NCI-H2196 treated with DMSO at 0.1 percent for 48 hours (cell line): ENCODE measurements around the gene ACADM.
"Not testable (repeated sequence)": the region's sequence is repeated elsewhere in the genome, so short reads cannot be mapped to it uniquely, and the experiment has no call there.

Source experiments
- DNase-seq: peaks from one replicate; lab custom pipeline; 2025; ENCODE audit not compliant: unreplicated experiment; lab: John Stamatoyannopoulos, UW

Gene ACADM

GRCh38 chr1:75736016-75736415 lies 11.5 kb downstream of the ACADM start:
- no peak for DNase-seq

- DNase-seq: no peak
Measured at GRCh38 chr1:75742047-75742625, 17.6 kb downstream of the ACADM start.

DNA sequence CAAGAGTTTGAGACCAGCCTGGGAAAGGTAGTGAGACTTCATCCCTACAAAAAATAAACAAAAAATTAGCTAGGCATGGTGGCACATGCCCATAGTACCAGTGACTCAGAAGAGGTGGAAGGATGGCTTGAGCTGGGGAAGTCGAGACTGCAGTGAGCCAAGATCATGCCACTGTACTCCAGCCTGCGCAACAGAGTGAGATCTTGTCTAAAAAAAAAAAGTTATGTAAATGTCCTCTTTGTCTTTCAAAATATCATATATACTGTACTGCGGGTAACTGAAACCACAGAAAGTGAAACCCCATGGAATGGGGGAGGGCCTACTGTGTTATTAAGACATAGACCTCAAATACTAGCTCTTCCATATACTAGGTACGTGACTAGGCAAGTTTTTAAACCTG lies 20.8 kb downstream of the ACADM start:
- no peak for DNase-seq

DNA sequence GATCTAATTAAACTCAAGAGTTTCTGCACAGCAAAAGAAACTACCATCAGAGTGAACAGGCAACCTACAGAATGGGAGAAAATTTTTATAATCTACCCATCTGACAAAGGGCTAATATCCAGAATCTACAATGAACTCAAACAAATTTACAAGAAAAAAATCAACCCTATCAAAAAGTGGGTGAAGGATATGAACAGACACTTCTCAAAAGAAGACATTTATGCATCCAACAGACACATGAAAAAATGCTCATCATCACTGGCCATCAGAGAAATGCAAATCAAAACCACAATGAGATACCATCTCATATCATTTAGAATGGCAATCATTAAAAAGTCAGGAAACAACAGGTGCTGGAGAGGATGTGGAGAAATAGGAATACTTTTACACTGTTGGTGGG lies 32.7 kb downstream of the ACADM start:
- not testable (repeated sequence) for DNase-seq

GRCh38 chr1:75758543-75758942 lies 34.0 kb downstream of the ACADM start:
- DNase-seq: not testable (repeated sequence)

DNA sequence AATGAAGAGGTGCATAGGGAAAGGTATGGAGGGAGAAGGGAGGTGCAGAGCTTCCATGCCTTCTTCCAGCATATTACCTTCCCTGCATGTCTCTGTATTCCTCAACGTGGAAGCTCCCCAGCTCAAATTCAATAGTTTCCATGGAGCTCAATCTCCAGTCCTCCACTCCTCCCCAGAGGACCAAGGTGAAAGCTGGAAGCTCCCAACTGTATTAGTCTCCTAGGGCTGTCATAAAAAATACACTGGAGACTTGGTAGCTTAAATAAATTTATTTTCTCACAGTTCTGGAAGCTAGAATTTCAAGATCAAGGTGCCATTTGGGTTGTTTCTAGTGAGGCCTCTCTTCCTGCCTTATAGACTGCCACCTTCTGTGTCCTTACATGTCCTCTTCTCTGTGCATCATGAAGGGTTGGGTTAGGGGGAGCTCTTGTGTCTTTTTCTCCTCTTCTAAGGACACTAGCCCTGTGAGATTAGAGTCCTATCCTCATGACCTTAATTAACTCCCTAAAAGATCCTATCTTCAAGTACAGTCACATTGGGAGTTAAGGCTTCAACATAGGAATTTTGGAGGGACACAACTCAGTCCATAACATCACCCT lies 39.6 kb downstream of the ACADM start:
- DNase-seq: no peak

DNA sequence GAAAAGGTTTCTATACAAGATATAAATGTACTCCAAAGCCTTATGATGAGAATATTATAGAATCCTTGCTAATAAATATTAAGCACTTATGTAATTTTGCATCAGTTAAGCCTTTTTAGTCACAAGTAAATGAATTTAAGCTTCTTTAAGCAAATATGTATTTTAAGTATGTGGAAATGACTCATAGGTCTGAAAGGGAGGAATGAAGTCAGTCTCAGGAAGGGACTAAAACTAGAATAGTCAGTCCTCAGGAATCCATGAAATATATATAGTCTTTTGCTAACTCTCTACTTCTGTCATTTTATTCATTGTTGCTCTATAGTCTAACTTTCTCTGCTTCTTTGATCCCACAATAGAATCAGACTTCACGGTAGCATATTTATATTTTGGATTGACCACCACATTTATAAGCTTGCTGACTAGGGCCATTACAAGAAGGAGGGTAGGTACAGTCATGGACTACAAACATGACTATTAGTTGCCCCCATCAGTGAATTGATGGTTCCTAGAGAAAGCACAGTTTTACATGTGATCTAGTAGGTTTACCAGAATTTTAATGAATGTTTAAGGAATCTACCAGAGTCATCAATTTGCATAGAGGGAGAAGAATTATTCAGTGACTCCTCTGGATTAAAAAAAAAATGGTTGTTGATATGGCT lies 41.3 kb downstream of the ACADM start:
- DNase-seq: no peak

DNA sequence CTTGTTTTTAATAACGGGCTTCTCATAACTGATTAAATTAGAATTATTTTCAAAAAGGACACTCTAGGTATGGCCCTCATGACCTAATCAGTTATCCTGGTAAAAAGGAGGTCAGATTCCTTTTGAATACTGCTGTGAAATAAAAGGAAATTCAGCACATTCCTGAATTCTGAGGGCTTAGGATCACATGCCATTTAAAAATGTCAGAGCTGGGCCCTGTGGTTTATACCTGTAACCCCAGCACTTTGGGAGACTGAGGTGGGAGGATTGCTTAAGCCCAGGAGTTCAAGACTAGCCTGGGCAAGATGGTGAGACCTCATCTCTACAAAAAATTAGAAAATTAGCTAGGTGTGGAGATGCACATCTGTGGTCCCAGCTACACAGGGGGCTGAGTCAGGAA lies 43.5 kb downstream of the ACADM start:
- no peak for DNase-seq

DNA sequence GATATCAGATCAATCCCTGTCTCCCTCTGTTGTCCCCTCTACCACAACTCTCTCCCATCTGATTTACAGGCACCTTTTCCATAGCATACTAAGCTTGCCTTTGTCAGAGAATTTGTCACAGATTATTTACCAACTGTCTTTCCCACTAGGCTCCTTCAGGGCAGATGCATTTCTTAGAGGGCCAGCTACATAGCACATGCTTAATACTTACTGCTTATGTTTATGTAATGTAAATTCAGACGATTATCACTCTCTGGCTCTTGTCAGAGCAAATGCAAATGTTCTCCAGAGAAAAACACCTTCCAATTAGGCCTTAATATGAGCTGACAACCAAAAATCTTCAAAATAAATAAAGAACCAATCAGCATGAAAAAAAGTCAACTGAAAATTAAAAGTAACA lies 46.3 kb downstream of the ACADM start:
- DNase-seq: no peak

DNA sequence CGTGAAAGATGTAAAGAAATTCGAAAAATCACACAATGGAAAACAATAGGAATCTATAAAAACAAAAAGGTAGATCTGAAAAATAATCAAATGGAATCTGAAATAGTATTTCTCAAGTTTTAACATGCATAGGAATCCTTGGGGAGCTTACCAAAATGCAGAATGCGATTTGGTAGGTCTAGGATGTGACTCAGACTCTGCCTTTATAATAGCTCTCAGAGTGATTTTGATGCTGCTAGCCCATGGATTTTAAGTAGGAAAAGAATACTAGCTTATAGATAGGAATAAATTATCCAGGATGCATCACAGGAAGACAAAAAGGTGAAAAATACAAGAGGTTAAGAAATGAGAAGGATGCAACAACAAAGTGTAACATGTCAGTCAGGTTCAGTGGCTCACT lies 47.5 kb downstream of the ACADM start:
- DNase-seq: no peak

GRCh38 chr1:75777812-75778211 lies 53.3 kb downstream of the ACADM start:
- not testable (repeated sequence) for DNase-seq

GRCh38 chr1:75778694-75779093 lies 54.2 kb downstream of the ACADM start:
- DNase-seq: not testable (repeated sequence)

DNA sequence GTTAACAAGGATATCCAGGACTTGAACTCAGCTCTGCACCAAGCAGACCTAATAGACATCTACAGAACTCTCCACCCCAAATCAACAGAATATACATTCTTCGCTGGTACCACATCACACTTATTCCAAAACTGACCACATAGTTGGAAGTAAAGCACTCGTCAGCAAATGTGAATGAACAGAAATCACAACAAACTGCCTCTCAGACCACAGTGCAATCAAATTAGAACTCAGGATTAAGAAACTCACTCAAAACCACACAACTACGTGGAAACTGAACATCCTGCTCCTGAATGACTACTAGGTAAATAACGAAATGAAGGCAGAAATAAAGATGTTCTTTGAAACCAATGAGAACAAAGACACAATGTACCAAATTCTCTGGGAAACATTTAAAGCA lies 55.7 kb downstream of the ACADM start:
- DNase-seq: not testable (repeated sequence)

- not testable (repeated sequence) for DNase-seq
Measured at GRCh38 chr1:75783920-75784319, 59.4 kb downstream of the ACADM start.

- DNase-seq: no peak
Measured at GRCh38 chr1:75785320-75785982, 60.9 kb downstream of the ACADM start.

DNA sequence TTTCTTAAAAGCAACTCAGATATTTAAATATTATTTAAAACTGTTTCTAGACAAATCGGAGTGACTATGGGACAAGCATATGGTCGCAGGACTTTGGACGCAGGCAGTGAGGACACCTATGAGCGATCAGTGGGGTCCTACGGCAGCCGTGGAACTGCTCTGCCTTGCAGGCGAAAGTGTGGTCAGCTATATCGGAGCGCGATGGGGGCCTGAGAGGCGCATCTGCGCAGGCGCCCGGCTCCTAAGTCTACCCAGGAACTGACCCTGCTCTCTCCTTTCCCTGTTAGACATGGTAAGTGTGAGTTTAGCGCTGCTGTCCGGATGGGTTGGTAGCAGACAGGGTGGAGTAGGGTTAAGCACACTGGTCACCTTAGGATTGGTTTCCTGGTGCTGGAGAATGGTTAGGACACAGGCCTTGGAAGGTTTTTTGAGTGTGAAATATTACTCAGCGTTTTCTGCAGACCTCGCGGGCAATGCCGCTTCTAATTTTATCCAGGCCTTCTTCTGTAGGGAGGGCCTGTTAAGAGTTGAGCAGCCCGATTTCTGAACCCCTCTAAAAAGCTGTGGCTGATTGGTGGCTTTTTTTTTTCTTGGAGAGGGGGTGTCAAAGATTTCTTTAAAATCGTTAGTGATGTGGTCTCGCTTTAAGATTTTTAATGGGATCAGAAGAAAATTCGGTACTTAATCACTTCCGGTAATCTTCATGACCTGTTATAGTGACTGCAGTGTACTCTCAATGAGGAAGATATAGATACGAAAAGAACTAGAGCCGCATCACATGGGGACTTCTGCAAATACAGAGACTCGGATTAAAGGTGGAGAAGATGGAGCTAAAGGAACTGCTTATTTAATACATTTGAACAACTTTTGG lies 61.7 kb downstream of the ACADM start, which contains the start of gene RABGGTB:
TSS of gene RABGGTB (plus strand) at position 274 of the 871 bp plus-strand sequence. CDS start at position 290, 16 bp downstream.
- peak; percentile 90 for DNase-seq

GRCh38 chr1:75786901-75787493 lies 62.5 kb downstream of the ACADM start:
- no peak for DNase-seq

DNA sequence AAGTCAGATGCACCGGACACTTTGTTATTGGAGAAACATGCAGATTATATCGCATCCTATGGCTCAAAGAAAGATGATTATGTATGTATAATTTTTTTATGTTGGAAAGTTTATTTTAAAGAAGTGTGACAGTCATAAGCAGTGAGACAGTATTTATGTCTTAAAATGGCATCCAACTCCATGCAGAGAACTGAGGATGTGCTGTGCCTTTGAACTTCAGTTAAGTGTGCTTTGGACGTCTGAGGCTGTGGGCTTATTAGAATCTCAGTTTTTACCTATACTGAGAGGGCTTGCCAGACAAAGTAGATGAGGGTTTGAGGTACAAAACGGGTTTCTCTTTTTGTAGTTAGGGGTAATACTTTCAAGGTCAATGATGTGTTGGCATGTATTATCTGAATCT lies 63.0 kb downstream of the ACADM start:
- no peak for DNase-seq

- DNase-seq: no peak
Measured at GRCh38 chr1:75789988-75790387, 65.5 kb downstream of the ACADM start.

- no peak for DNase-seq
Measured at GRCh38 chr1:75791022-75791421, 66.5 kb downstream of the ACADM start.

DNA sequence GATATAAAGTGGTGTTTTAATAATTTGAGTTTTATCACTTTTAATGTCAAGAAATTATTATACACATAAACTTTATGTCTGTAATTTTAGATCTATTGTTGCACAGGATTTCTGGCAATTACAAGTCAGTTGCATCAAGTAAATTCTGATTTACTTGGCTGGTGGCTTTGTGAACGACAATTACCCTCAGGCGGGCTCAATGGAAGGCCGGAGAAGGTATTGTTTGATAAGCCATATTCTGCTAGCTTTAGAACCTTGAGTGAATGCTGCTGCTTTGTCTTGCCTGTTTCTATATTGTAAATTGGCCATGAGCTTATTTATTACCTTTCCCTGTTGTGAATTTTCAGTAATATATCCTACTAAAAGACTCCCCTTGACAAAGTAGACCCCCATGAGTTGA lies 67.6 kb downstream of the ACADM start:
- no peak for DNase-seq
